HepG2 (cell line): ENCODE measurements around the gene IRF2. TPM values are rescaled to one million over a fixed set of nuclear protein-coding genes. Genes with fewer than 3 reads are reported as not detected.

Experiments used
- AKAP8 ChIP-seq: sonication (generic); formaldehyde crosslinking; IDR thresholded peaks from 2 replicates; pipeline ENCODE4 v1.5.1; 2020; ENCODE audit warnings: mild to moderate bottlenecking, missing genetic modification reagents
- BCLAF1 ChIP-seq: fragments of 450-650 bp; IDR thresholded peaks from 2 replicates; pipeline ENCODE4 v1.6.1; 2017; ENCODE audit warnings: mild to moderate bottlenecking
- HIVEP1 ChIP-seq: sonication (generic); formaldehyde crosslinking; IDR thresholded peaks from 2 replicates; pipeline ENCODE4 v1.4.0; 2020; ENCODE audit warnings: mild to moderate bottlenecking, missing genetic modification reagents
- SMYD3 ChIP-seq: sonication (generic); formaldehyde crosslinking; IDR thresholded peaks from 2 replicates; pipeline ENCODE4 v1.8.1; 2023; ENCODE audit warnings: mild to moderate bottlenecking, missing genetic modification reagents
- TIGD3 ChIP-seq: sonication (generic); formaldehyde crosslinking; IDR thresholded peaks from 2 replicates; pipeline ENCODE4 v1.5.1; 2020; ENCODE audit warnings: mild to moderate bottlenecking, missing genetic modification reagents, borderline replicate concordance
- TP53 ChIP-seq: sonication (generic); formaldehyde crosslinking; conservative IDR thresholded peaks from 2 replicates; pipeline ENCODE4 v1.4.0; 2020; ENCODE audit warnings: missing genetic modification reagents
- ZBED4 ChIP-seq: sonication (generic); formaldehyde crosslinking; IDR thresholded peaks from 2 replicates; pipeline ENCODE4 v1.4.0; 2020; ENCODE audit warnings: missing genetic modification reagents, borderline replicate concordance
- ZBTB40 ChIP-seq, 2 experiments: fragments of 450-650 bp in 1 of 2; sonication (generic) in 1 of 2; formaldehyde crosslinking in 1 of 2; IDR thresholded peaks; 2 replicates each; pipeline versions ENCODE4 v1.6.1 to v1.8.0; 2016 to 2022; ENCODE audit warnings: antibody characterized with exemption in 1 of 2, mild to moderate bottlenecking in 1 of 2, missing genetic modification reagents in 1 of 2
- ZKSCAN1 ChIP-seq: fragments of 150-350 bp; IDR thresholded peaks from 2 replicates; pipeline ENCODE4 v1.6.1; 2014; ENCODE audit warnings: low read length
- ZNF530 ChIP-seq: sonication (generic); formaldehyde crosslinking; IDR thresholded peaks from 2 replicates; pipeline ENCODE4 v1.5.0; 2020; ENCODE audit warnings: low read depth, mild to moderate bottlenecking, missing genetic modification reagents
- ZNF629 ChIP-seq: sonication (generic); formaldehyde crosslinking; conservative IDR thresholded peaks from 2 replicates; pipeline ENCODE4 v1.5.0; 2020; ENCODE audit warnings: missing genetic modification reagents
- polyA plus RNA-seq, 8 experiments: library from polyadenylated mRNA; depleted of rRNA in 3 of 8; stranded (reverse) in 7 of 8; unstranded in 1 of 8; fragments of >200 nt; fragmentation: Illumina TruSeq in 4 of 8; extraction: Trizol in 4 of 8; gene quantifications; 2 replicates each; pipeline versions ENCODE4 v1.2.1 to v1.2.3, GENCODE V29; 2011 to 2016; ENCODE audit warnings: low read depth in 4 of 8, missing spikeins in 1 of 8, mixed read lengths in 1 of 8; ENCODE audit not compliant: insufficient read depth in 1 of 8
- total RNA-seq, 5 experiments: library from RNA; depleted of rRNA; stranded (reverse); fragments of >200 nt; fragmentation: Illumina TruSeq; extraction: Trizol; gene quantifications; 2 replicates each; pipeline ENCODE4 v1.2.3, GENCODE V29; 2016; ENCODE audit warnings: low read depth in 1 of 5

IRF2 gene
- total and polyA plus RNA-seq, 2 of the 13 experiments (the other 11 are each of a cell fraction or from before 2014, with no cell fraction given): 15.5 to 28.8 TPM

GRCh38 chr4:184464759-184465454 is 9.4 kb downstream of the IRF2 start (continued):
- TF ChIP-seq ZBTB40 (IDR thresholded peaks at IDR 0.05) (no peak), ZBTB40 (CRISPR knock-in tag; IDR thresholded peaks at IDR 0.05) (no peak), BCLAF1 (no peak), HIVEP1 (CRISPR knock-in tag) (no peak), TIGD3 (no peak), AKAP8 (CRISPR knock-in tag) (no peak), ZKSCAN1 (no peak), TP53 (CRISPR knock-in tag) (no peak), ZNF530 (no peak), ZBED4 (CRISPR knock-in tag) (no peak; the same call in 1 of the 2 replicates), SMYD3 (CRISPR knock-in tag) (no peak), ZNF629 (CRISPR knock-in tag) (no peak)
